RWPE2 (cell line): ENCODE measurements around the gene SH3PXD2A.

ENCODE experiments used
- ATAC-seq: fragments of 200-7000 bp; cut with Tn5 transposase; 3 replicates; pipeline ENCODE4 v1.9.1; 2021; ENCODE audit warnings: low read depth
- DNase-seq: peaks from one replicate; pipeline ENCODE4 v3.0.0-alpha.2; 2020; ENCODE audit warnings: low spot score
- H3K27ac ChIP-seq: fragments of 450-650 bp; 2 replicates; pipeline ENCODE4 v1.5.1; 2017; ENCODE audit warnings: mild to moderate bottlenecking; ENCODE audit not compliant: poor library complexity, severe bottlenecking
- H3K27me3 ChIP-seq: fragments of 250-450 bp; sonication (Bioruptor Pico); 2 replicates; pipeline ENCODE4 v1.5.1; 2021; ENCODE audit warnings: mild to moderate bottlenecking, moderate library complexity; ENCODE audit not compliant: insufficient read depth, poor library complexity, severe bottlenecking
- H3K36me3 ChIP-seq: fragments of 250-450 bp; sonication (Bioruptor Pico); 2 replicates; pipeline ENCODE4 v1.5.1; 2020; ENCODE audit warnings: low read depth, mild to moderate bottlenecking, moderate library complexity
- H3K4me1 ChIP-seq: fragments of 250-450 bp; sonication (Bioruptor Pico); 2 replicates; pipeline ENCODE4 v1.5.1; 2021; ENCODE audit warnings: mild to moderate bottlenecking, moderate library complexity; ENCODE audit not compliant: insufficient read depth, poor library complexity, severe bottlenecking
- H3K4me3 ChIP-seq: fragments of 250-450 bp; sonication (Bioruptor Pico); 2 replicates; pipeline ENCODE4 v1.5.1; 2021; ENCODE audit warnings: mild to moderate bottlenecking, moderate library complexity; ENCODE audit not compliant: severe bottlenecking
- H3K9me3 ChIP-seq: fragments of 250-450 bp; sonication (Bioruptor Pico); 2 replicates; pipeline ENCODE4 v1.5.1; 2021; ENCODE audit warnings: mild to moderate bottlenecking, moderate library complexity; ENCODE audit not compliant: severe bottlenecking
- CTCF ChIP-seq: fragments of 450-650 bp; IDR thresholded peaks from one replicate; pipeline ENCODE4 v1.5.1; 2017; ENCODE audit warnings: mild to moderate bottlenecking, moderate library complexity; ENCODE audit not compliant: poor library complexity, severe bottlenecking

The SH3PXD2A gene

GRCh38 chr10:103843045-103843444 is 12.3 kb downstream of the SH3PXD2A start:
- Histone ChIP-seq H3K4me3 (no peak overlapping the region), H3K9me3 (no peaks in the 10 kb centered on the region), H3K27me3 (no peaks in the 10 kb centered on the region), H3K4me1 (peaks cover 6% of the 10 kb centered on the region), H3K36me3 (peaks cover 25% of the 10 kb centered on the region), H3K27ac (no peak overlapping the region)
- no peak for DNase-seq
- no peak for ATAC-seq
- no peak for TF ChIP-seq CTCF

DNA sequence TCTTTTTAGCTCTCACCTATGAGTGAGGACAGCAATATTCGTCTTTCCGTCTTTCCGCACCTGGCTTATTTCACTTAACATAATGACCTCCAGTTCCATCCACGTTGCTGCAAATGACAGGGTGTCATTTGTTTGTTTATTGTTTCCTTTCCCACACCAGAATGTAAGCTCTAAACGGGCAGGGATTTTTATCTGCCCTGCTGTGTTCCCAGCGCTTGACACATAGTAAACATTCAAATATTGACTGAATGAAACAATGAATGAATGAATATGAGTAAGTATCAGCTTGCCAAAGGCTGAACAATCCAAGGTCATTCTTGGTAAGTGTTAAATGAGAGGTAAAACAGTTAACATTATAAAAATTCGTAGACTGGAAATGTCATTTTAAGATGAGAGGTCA is 12.8 kb downstream of the SH3PXD2A start:
- Histone ChIP-seq H3K4me1 (peaks cover 6% of the 10 kb centered on the region), H3K36me3 (peaks cover 27% of the 10 kb centered on the region), H3K27me3 (no peaks in the 10 kb centered on the region), H3K27ac (no peak overlapping the region), H3K4me3 (no peak overlapping the region), H3K9me3 (no peaks in the 10 kb centered on the region)
- no peak for TF ChIP-seq CTCF
- ATAC-seq, result no peak
- DNase-seq, result no peak

DNA sequence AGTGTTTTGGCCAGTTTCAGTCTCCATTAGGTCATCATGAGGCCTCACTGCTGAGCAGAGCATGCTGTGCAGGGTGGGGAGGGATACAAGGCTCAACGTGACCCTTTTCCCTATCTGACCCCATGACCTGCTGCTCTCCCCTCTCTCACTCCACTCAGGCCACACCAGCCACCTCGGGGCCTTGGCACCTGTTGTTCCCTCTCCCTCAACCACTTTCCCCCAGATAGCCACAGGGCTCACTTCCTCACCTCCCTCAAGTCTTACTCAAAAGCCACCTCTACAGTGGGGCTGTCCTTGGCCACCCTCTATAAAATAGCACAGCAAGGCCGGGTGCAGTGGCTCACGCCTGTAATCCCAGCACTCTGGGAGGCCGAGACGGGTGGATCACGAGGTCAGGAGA is 13.9 kb downstream of the SH3PXD2A start:
- H3K9me3 ChIP-seq, result no peaks in the 10 kb centered on the region
- H3K36me3 ChIP-seq, result peaks cover 27% of the 10 kb centered on the region
- DNase-seq, result no peak
- H3K27ac ChIP-seq, result no peak overlapping the region
- H3K4me1 ChIP-seq, result peaks cover 1% of the 10 kb centered on the region
- no peak for TF ChIP-seq CTCF
- no peak overlapping the region for H3K4me3 ChIP-seq
- no peak for ATAC-seq
- no peaks in the 10 kb centered on the region for H3K27me3 ChIP-seq

- Histone ChIP-seq H3K27me3 (no peaks in the 10 kb centered on the region), H3K4me1 (no peaks in the 10 kb centered on the region), H3K36me3 (peaks cover 27% of the 10 kb centered on the region), H3K9me3 (no peaks in the 10 kb centered on the region), H3K27ac (no peak overlapping the region), H3K4me3 (no peak overlapping the region)
- no peak for TF ChIP-seq CTCF
- DNase-seq, result no peak
- ATAC-seq, result no peak
These were observed 14.7 kb downstream of the SH3PXD2A start for GRCh38 chr10:103840740-103841070.

- no peak overlapping the region for H3K4me3 ChIP-seq
- no peak for DNase-seq
These were observed 15.3 kb downstream of the SH3PXD2A start for GRCh38 chr10:103839872-103840739.

More at GRCh38 chr10:103839872-103840739, 15.3 kb downstream of the SH3PXD2A start:
- Histone ChIP-seq H3K27me3 (no peaks in the 10 kb centered on the region), H3K27ac (no peak overlapping the region), H3K4me1 (no peaks in the 10 kb centered on the region), H3K36me3 (peaks cover 27% of the 10 kb centered on the region), H3K9me3 (no peaks in the 10 kb centered on the region)
- no peak for ATAC-seq
- TF ChIP-seq CTCF, result no peak
